ENCODE measurements around the gene IGLL5. TPM values are rescaled to one million over a fixed set of nuclear protein-coding genes. Genes with fewer than 3 reads are reported as not detected.
A peak's percentile ranks its signal among the peaks of the same experiment; 100 is the strongest.

The IGLL5 gene
- total RNA-seq, 2 experiments from 2014 or later = not detected

DNA sequence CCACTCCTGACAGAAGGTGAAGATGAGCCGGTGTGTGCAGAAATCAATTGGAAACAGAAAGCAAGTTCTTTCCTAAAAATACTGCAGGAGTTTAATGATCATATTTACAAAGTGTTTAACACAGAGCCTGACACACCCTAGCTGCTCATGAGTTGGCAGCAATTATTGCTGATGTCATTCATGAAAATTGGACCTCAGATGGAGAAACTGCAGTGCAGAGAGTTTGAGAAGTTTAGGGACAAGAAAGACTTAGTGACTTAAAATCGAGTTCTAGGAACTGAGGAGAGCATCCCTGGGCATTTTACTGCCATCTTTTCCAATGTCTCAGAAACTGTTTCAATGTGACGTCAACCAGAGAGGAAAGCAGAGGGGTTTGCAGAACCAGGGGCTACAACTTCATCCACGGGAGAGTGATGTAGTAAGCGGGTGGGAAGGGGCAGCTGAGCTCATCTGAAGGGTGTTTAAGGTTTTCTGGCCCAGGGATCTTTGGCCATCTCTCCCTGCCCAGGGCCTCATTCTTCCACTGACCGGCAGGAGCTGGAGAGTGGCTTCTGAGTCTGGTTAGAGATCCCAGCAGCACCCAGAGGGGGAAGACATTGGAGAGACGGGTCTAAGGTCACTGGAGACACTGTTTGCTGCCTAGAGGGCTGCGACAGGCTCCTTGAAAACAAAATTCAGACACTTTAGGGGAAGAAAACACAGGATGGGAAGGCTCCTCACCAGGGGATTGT, 21.1 kb upstream of the IGLL5 start:
- peaks cover 41% of the 10 kb centered on the region for H3K4me1 Mint-ChIP-seq (ENCODE audit: low read depth)
- no peak overlapping the region for H3K4me3 Mint-ChIP-seq
- no peak for TF ChIP-seq CTCF (IDR thresholded peaks at IDR 0.05)
- H3K9me3 Mint-ChIP-seq = no peaks in the 10 kb centered on the region
- no peaks in the 10 kb centered on the region for H3K27me3 Mint-ChIP-seq
- DNase-seq (no peak), ATAC-seq (no peak)
- H3K27ac Mint-ChIP-seq = no peak overlapping the region
- intact Hi-C loops (cut with micrococcal nuclease) = loop anchor here (5.0 kb wide), 1 partner anchor 54 kb away; no protein-coding TSS in a partner anchor
- no peaks in the 10 kb centered on the region for H3K36me3 Mint-ChIP-seq (ENCODE audit: low read depth)
- ChIA-PET POLR2A (no interaction called here), CTCF (interaction anchor here (1.0 to 4.3 kb wide), 8 partner anchors 11 to 121 kb away, joined by 3 to 29 read pairs (median 8); no protein-coding TSS in a partner anchor)

- no peak for ATAC-seq
- POLR2A ChIA-PET = no interaction called here
- H3K4me3 Mint-ChIP-seq = no peak overlapping the region
- no peak overlapping the region for H3K27ac Mint-ChIP-seq
- intact Hi-C loops (cut with micrococcal nuclease) = loop anchor here (5.0 kb wide), 1 partner anchor 56 kb away; no protein-coding TSS in a partner anchor
- no peak for DNase-seq
- H3K9me3 Mint-ChIP-seq = no peaks in the 10 kb centered on the region
- H3K4me1 Mint-ChIP-seq (ENCODE audit: low read depth) = peaks cover 40% of the 10 kb centered on the region
- CTCF ChIA-PET = interaction anchor here (1.0 kb wide), 1 partner anchor 15 kb away, joined by 4 read pairs; no protein-coding TSS in a partner anchor
- no peak for TF ChIP-seq CTCF (IDR thresholded peaks at IDR 0.05)
- H3K27me3 Mint-ChIP-seq = no peaks in the 10 kb centered on the region
- H3K36me3 Mint-ChIP-seq (ENCODE audit: low read depth) = no peaks in the 10 kb centered on the region
These were observed 19.5 kb upstream of the IGLL5 start for GRCh38 chr22:22867996-22868715.

DNA sequence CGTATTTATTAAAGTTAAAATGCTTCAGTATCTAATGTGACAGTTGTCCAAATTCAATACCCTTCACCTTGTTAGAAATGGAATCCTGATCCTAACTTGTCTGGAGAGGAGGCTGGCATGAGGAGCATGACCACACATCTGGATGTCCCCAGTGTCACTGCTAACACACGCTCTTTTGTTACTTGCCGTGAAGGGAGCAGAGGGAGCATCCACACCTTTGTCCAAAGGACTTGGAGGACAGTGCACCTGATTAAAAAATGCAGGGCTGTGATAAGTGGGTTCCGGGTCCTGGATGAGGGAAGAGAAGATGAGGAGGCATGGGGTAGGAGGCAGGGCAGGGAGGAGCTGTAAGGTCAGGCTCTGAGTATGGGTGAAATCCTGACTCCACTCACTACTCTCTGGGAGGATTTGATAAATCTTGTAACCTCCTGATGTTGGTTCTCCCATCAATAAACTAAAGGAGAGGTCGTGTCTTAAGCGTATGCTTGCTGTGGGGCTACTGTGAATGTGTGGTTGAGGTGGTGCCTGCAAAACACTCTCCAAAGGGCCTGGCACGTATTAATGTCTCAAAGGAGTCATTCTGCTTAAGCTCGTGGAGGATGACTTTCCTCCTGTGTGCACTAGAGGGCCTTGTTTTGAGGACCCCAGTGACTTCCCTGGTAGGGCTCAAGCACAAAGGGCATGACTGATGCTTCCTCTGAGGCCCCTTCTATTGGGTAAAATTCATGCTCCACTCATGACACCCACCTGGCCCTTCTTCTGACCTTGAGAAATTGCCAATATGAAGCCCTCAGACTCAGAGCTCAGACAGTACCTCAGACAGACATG, 16.8 kb upstream of the IGLL5 start:
- Mint-ChIP-seq H3K27ac (no peak overlapping the region), H3K4me1 (ENCODE audit: low read depth) (peaks cover 14% of the 10 kb centered on the region), H3K4me3 (no peak overlapping the region), H3K27me3 (no peaks in the 10 kb centered on the region), H3K9me3 (peaks cover 7% of the 10 kb centered on the region), H3K36me3 (ENCODE audit: low read depth) (peaks cover 2% of the 10 kb centered on the region)
- CTCF ChIA-PET = interaction anchor here (0.9 to 1.8 kb wide), 10 partner anchors 10 to 125 kb away, joined by 3 to 13 read pairs (median 4); no protein-coding TSS in a partner anchor
- intact Hi-C loops (cut with micrococcal nuclease) = no loop called here
- ATAC-seq (peak; percentile 51), DNase-seq (no peak)
- POLR2A ChIA-PET = interaction anchor here (1.1 kb wide), 1 partner anchor 19 kb away, joined by 3 read pairs; no protein-coding TSS in a partner anchor
- peak; percentile 32 for TF ChIP-seq CTCF (IDR thresholded peaks at IDR 0.05)

- no peak for DNase-seq
- Mint-ChIP-seq H3K9me3 (peaks cover 7% of the 10 kb centered on the region), H3K27me3 (no peaks in the 10 kb centered on the region), H3K27ac (no peak overlapping the region), H3K4me1 (ENCODE audit: low read depth) (peaks cover 4% of the 10 kb centered on the region), H3K36me3 (ENCODE audit: low read depth) (peaks cover 2% of the 10 kb centered on the region), H3K4me3 (no peak overlapping the region)
- ATAC-seq = no peak
- ChIA-PET POLR2A (interaction anchor here (1.1 kb wide), 1 partner anchor 20 kb away, joined by 3 read pairs; no protein-coding TSS in a partner anchor), CTCF (interaction anchor here (0.9 to 1.8 kb wide), 11 partner anchors 11 to 126 kb away, joined by 3 to 13 read pairs (median 3); no protein-coding TSS in a partner anchor)
- intact Hi-C loops (cut with micrococcal nuclease) = no loop called here
- no peak for TF ChIP-seq CTCF (IDR thresholded peaks at IDR 0.05)
These were observed 15.9 kb upstream of the IGLL5 start for GRCh38 chr22:22871536-22872278.
